HG02642 (cell line): ENCODE data around the gene ARHGAP11A.

ENCODE experiments used
- ATAC-seq: cut with Tn5 transposase; IDR thresholded peaks from one replicate; pipeline ENCODE4 v1.9.1; 2021; ENCODE audit warnings: mild to moderate bottlenecking; ENCODE audit not compliant: unreplicated experiment, poor library complexity

The ARHGAP11A gene

DNA sequence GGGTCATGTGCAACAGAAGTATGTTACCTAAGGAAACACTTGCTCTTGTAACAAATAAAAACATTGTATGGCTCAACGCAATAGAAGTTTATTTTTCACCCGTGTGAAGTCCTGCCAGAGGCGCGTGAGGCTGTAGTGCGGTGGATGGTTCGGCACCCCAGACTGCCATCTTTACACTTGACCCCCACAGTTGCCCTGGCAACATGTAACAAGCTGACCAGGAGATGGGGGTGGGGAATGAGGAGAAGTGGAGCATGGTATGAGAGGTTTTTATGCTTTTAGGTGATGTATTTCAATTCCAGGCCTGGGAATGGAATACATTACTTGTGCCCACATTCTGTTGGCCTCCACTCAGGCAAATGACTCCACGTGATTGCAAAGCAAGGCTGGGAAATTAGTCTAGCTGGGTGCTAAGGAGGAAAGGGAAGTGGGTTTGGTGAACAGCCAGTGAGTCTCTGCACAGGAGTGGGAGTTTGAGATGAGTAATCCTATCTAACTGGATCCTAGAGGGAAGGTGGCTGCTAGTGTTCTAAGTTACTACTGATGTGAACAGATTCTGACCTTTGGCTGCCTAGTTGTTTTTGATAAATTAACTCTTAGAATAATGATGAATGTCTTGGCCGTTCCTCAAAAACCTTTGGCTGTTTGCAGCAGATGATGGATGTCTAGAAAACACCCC lies 68.7 kb downstream of the ARHGAP11A start:
- no peak for ATAC-seq

DNA sequence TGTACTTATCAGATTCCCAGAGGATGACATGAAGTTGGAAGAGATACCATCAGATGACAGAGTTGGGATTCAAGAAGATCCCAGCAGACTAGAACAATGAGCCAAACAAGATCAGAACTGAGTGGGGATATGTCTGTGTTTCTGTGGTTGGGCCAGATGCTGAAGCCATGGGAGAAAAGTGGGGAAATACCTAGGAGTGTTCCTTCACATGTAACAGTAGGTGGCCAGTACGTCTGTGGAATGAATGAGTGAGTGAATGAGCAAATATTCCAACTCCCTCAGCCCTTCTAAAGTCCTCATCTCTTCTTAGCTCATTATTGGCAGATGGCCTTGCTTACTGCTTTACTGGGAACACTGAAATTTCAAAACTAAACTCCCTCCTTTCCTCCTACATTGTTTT lies 70.3 kb downstream of the ARHGAP11A start:
- no peak for ATAC-seq

DNA sequence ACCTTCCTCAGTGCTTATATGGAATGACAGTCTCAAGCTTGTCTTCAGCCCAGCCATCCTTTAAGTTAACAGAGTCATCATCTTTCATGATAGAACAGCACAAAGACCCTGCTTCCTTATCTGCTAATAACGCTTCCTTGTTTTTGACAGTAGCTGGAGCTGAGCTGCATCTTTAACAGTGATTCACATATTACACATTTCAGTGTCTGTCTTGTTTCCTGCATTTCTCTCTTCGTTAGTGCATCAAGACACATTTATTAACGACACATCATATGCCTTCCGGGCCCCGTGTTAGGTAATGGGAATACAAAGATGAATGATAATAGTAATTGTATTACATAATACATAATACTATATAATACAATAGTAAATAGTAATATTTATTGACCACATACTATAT lies 72.3 kb downstream of the ARHGAP11A start:
- ATAC-seq = no peak

DNA sequence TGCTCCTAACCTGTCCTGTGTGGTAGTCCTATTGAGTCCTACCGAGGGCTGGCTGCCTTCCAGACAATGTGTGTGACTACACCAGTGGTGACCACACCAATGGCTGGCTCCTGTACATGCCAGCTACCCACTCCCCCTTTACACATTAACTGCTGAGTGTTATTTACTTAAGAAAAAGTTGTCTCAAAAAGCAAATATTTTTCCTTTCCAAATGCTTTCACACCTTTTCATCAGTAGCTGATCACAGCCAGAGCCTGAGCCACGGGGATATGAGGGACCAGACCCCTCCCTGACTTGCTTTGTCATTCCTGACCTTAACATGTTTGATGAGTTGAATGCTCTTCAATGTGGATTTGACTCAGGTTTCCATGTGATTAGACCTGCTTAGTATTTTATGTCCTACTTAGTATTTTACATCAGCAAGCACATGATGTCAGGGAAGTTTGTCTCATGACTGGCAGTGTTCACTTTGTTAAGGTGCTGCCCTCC lies 72.9 kb downstream of the ARHGAP11A start:
- no peak for ATAC-seq
